ENCODE results near the gene NKAPL.

Gene NKAPL

GRCh38 chr6:28267695-28268059, 8.6 kb downstream of the NKAPL start:
- Histone ChIP-seq H3K4me1 (ENCODE audit: low read depth, poor library complexity, severe bottlenecking) (peaks cover 17% of the 10 kb centered on the region), H3K79me2 (ENCODE audit: insufficient read depth, low read depth) (no peaks in the 10 kb centered on the region), H4K20me1 (ENCODE audit: insufficient read depth) (no peaks in the 10 kb centered on the region), H3K4me2 (peak overlapping the region; percentile 76), H3K27ac (peak overlapping the region; percentile 64; the same call in 1 of the 2 replicates), H3K27me3 (ENCODE audit: insufficient read depth, low read depth) (no peaks in the 10 kb centered on the region), H3K36me3 (ENCODE audit: insufficient read depth) (no peaks in the 10 kb centered on the region), H3K4me3 (IDR thresholded peaks at IDR 0.05; ENCODE audit: insufficient read depth, low read depth, low read length) (peak overlapping the region; percentile 30), H2AFZ (ENCODE audit: low read depth) (peak overlapping the region; percentile 92), H3K9ac (peak overlapping the region; percentile 69; the same call in 1 of the 2 replicates)
- TF ChIP-seq CTCF (conservative IDR thresholded peaks at IDR 0.05; ENCODE audit: low read depth, low read length) = no peak

- no peak for TF ChIP-seq CTCF (conservative IDR thresholded peaks at IDR 0.05; ENCODE audit: low read depth, low read length)
- Histone ChIP-seq H3K4me3 (IDR thresholded peaks at IDR 0.05; ENCODE audit: insufficient read depth, low read depth, low read length) (no peak overlapping the region), H2AFZ (ENCODE audit: low read depth) (no peak overlapping the region), H3K27me3 (ENCODE audit: insufficient read depth, low read depth) (no peaks in the 10 kb centered on the region), H3K36me3 (ENCODE audit: insufficient read depth) (no peaks in the 10 kb centered on the region), H3K9ac (no peak overlapping the region), H3K4me1 (ENCODE audit: low read depth, poor library complexity, severe bottlenecking) (peaks cover 17% of the 10 kb centered on the region), H3K79me2 (ENCODE audit: insufficient read depth, low read depth) (no peaks in the 10 kb centered on the region), H3K4me2 (no peak overlapping the region), H4K20me1 (ENCODE audit: insufficient read depth) (no peaks in the 10 kb centered on the region), H3K27ac (no peak overlapping the region)
Measured at GRCh38 chr6:28269492-28269891, 10.4 kb downstream of the NKAPL start.

GRCh38 chr6:28274888-28275287, 15.8 kb downstream of the NKAPL start:
- Histone ChIP-seq H3K36me3 (ENCODE audit: insufficient read depth) (no peaks in the 10 kb centered on the region), H3K79me2 (ENCODE audit: insufficient read depth, low read depth) (no peaks in the 10 kb centered on the region), H3K9ac (no peak overlapping the region), H4K20me1 (ENCODE audit: insufficient read depth) (no peaks in the 10 kb centered on the region), H3K4me3 (IDR thresholded peaks at IDR 0.05; ENCODE audit: insufficient read depth, low read depth, low read length) (no peak overlapping the region), H3K27ac (no peak overlapping the region), H3K4me2 (no peak overlapping the region), H3K27me3 (ENCODE audit: insufficient read depth, low read depth) (no peaks in the 10 kb centered on the region), H3K4me1 (ENCODE audit: low read depth, poor library complexity, severe bottlenecking) (no peaks in the 10 kb centered on the region), H2AFZ (ENCODE audit: low read depth) (no peak overlapping the region)
- TF ChIP-seq CTCF (conservative IDR thresholded peaks at IDR 0.05; ENCODE audit: low read depth, low read length) = no peak

- TF ChIP-seq CTCF (conservative IDR thresholded peaks at IDR 0.05; ENCODE audit: low read depth, low read length) = no peak
- no peaks in the 10 kb centered on the region for H3K79me2 ChIP-seq (ENCODE audit: insufficient read depth, low read depth)
- no peak overlapping the region for H3K27ac ChIP-seq
- no peak overlapping the region for H3K4me2 ChIP-seq
- no peak overlapping the region for H3K4me3 ChIP-seq (IDR thresholded peaks at IDR 0.05; ENCODE audit: insufficient read depth, low read depth, low read length)
- H3K27me3 ChIP-seq (ENCODE audit: insufficient read depth, low read depth) = no peaks in the 10 kb centered on the region
- H3K4me1 ChIP-seq (ENCODE audit: low read depth, poor library complexity, severe bottlenecking) = no peaks in the 10 kb centered on the region
- no peaks in the 10 kb centered on the region for H3K36me3 ChIP-seq (ENCODE audit: insufficient read depth)
- H2AFZ ChIP-seq (ENCODE audit: low read depth) = no peak overlapping the region
- no peaks in the 10 kb centered on the region for H4K20me1 ChIP-seq (ENCODE audit: insufficient read depth)
- H3K9ac ChIP-seq = no peak overlapping the region
Measured at GRCh38 chr6:28277746-28278145, 18.6 kb downstream of the NKAPL start.

Data from KMS-11 (cell line).